T47D (cell line): ENCODE results near the gene PGGHG.
"Not testable (repeated sequence)": the region's sequence is repeated elsewhere in the genome, so short reads cannot be mapped to it uniquely, and the experiment has no call there.

Source experiments
- DNase-seq, 2 experiments: peaks; one replicate each; pipeline versions ENCODE4 v3.0.0 to v3.0.0-alpha.2; 2011 to 2012; ENCODE audit warnings: low read depth in 1 of 2, low spot score in 1 of 2
- JUND ChIP-seq: IDR thresholded peaks from 2 replicates; pipeline ENCODE4 v1.6.1; 2012; ENCODE audit warnings: low read depth
- in situ Hi-C: cut with HindIII; loops from 2 replicates; pipeline ENCODE4 v1.10.0; 2016; ENCODE audit warnings: low sequenced_read_pairs, low pct_unique_long_range_greater_than_20kb

PGGHG gene

DNA sequence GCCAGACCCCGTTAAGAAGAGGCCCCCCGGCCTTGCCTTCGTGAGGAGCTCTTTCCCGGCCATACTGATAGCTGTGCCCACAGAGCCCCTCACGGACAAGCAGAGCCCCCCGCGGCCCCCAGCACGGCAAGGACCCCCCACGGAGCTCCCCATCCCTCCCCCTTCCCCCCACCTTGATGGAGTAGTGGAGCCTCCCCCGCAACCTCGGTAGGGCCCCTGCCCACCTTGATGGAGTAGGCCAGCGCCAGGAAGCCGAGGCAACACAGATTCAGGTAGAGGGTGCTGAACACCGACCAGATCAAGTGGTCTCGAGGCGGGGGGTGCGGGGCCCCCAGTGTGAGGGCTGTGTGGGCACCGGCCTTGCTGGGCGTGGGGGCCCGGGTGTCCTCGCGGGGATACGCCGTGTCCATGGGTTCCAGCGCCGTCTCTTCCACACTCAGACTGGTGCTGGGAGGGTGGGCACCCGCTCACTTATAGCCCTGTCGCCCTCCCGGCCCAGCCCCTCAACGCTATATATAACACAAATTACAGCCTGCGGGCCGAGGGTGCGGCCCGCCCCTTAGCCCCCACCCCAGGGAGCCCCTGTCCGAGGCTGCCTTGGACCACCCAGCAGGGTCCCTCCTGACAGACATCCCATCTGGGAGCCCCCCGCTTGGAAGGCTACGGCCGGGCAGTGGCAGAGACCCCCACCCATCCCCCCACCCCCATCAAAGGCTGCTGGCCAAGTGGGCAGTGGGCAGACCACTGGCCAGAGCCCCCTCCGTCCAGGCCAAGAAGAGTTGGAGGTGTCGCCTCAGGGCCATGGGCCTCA, 10.4 kb downstream of the PGGHG start, which contains the start of gene IFITM5:
TSS of gene IFITM5 (minus strand) at position 446 of the 811 bp plus-strand sequence. CDS start at position 410, 36 bp downstream.
- in situ Hi-C loops: no loop called here
- no peak for TF ChIP-seq JUND

DNA sequence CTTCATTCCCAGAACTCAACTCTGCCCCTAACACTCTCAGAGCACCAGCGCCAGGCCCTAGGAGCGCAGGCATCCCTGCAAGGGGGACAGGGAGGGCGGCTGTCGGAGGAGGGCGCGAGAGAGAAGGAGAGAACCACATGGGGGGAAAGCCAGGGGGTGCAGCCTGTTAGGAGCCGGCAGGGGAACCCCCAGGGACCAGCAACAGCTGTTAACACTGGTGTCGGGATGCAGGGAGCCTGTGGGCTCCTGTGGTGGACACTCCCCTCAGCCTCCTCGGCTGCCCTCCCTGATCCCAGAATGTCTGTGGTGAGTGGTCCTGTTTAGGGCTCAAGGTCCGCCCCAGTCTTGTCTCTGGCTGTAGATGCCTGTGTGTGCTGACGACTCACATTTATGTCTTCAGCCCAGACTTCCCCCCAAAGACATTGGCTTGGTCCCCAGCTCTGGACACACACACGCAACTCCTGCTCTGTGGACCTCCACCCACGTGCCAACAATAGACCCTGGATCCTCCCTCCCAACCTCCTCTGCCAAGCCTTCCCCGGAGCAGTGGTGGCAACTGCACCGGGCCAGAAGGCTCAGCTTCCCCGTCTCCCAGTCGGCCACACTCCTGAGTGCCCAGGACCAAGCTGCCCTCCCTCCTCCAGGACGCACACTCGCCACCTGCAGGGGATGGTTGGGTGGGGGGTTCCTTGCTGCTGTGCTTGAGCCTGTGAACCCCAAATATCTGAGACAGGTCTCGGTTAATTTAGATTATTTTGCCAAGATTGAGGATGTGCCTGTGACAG, 11.2 kb downstream of the PGGHG start:
- in situ Hi-C loops: no loop called here
- no peak for DNase-seq
- no peak for TF ChIP-seq JUND

More for the DNA sequence above, 10.4 kb downstream of the PGGHG start, which contains the start of gene IFITM5:
- no peak for DNase-seq

DNA sequence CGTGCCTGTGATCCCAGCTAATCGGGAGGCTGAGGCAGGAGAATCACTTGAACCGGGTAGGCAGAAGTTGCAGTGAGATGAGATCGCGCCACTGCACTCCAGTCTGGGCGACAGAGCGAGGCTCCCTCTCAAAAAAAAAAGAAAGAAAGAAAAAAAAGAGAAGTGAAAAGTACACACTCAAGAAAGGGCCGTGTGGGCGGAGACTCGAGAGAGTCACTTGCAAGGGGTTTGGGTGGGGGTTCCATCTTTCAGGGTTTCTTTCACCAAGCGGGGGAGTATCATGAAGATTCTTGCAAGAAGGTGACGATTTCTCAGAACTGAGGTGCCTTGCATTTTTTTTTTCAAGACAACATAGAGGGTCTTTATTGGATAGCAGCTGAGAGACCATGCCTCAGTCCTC, 14.4 kb downstream of the PGGHG start:
- DNase-seq: no peak
- in situ Hi-C loops: no loop called here
- TF ChIP-seq JUND: no peak

DNA sequence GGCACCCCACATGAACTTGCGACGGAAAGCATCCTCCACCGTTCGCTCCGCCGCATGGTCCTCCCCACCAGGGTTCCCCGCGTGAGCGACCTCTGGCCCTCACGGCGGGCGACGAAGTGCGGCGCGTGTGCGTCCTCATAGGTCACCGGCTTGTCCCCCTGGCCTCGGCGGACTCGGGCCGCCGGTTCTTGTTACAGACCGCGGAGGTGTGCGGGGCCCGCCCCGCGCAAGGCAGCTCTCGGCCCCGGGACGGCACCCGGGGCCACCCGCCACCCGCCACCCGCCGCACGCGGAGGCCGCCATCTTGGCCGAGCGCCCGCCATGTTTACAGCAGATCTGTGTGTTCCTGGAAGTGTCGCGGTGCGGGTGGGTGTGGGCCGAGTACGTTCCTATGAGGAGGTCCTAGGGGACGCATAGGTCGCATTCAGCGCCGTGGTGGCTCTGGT, 15.2 kb downstream of the PGGHG start:
- no peak for TF ChIP-seq JUND
- in situ Hi-C loops: no loop called here
- DNase-seq: no peak

DNA sequence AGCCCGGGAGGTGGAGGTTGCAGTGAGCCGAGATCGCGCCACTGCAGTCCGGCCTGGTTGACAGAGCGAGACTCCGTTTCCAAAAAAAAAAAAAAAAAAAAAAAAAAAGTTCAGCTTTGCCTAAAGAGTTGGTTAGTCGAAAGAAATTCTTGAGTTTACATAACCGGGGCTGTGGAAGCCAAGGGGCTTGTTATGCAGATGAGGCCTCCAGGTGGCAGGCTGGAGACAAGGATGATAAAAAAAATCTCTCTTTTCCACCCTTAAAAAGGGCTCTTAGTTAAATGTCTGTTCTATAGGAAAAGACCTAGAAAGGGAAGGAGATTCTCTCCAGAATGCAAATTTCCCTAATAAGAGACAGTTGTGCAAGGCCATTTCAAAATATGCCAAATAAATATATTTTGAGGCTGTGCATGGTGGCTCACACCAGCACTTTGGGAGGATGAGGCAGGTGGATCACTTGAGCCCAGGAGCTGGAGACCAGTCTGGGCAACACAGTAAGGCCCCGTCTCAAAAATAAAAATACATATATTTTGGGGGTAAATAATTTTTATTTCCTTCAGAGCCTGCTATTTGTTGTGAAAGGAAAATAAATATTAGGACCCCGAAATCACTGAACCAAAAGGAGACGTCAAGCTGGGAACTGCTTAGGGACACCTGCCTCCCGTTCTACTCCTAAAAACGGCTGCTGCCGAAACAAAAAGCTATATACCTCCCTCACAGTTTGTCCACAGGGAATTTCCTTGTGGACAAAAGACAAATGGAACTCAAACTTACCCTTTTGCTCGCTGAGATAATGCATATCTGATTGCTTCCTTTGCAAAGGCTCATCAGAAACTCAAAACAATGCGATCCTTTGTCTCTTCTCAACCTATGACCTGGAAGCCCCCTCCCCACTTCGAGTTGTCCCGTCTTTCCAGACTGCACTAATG, 16.3 kb downstream of the PGGHG start:
- no peak for TF ChIP-seq JUND
- DNase-seq: peak; percentile 52 to 74
- in situ Hi-C loops: no loop called here

DNA sequence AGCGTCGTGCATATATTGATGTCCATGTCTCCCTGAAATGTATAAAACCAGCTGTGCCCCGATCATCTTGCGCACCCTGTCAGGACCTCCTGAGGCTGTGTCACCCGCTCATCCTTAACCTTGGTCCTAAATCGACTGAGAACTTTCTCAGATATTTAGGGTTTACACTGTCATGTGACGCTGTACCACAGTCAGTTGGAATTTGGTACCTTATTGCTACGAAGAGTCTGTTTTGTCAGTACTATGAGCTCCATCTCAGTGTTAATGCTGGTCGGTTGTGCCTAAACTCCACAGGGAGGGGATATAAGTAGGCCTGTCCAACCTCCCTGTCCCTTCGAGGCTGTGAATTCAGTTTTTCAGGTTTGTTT, 16.9 kb downstream of the PGGHG start:
- DNase-seq: no peak
- no peak for TF ChIP-seq JUND
- in situ Hi-C loops: no loop called here

DNA sequence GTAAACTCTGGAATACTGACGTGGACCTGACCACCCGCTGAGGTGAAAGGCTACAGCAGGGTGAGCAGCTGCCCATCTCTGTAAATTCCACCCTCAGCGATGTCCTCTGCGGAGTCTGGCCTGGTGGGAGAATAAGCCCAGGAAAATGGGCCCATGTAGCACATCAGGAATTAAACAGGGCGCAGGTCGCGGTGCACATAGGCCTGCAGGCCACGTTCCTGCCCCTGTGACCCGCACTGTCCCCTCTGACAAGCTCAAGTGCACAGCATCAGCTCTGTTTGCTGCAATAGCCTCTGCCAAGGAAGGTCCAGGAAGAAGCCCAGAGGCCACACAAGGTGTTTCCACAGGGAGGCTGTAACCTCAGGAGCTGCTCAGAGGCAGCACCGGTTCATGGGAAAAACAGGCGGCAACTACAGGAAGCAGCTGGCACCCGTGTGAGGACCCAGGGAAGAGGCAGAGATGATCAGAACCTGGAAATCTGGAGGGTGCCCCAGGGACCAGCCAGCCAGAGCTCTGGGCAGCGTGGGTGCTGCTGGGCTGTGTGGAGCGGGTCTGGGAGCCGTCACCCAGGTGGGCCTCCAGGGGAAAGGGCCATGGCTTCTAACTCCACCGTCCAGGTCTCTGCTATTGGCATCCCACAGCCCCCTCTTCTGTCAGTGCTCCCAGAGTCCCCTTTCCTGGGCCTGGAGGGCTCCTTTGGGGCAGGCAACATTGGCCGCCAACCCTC, 17.9 kb downstream of the PGGHG start:
- no peak for DNase-seq
- no peak for TF ChIP-seq JUND
- in situ Hi-C loops: no loop called here

DNA sequence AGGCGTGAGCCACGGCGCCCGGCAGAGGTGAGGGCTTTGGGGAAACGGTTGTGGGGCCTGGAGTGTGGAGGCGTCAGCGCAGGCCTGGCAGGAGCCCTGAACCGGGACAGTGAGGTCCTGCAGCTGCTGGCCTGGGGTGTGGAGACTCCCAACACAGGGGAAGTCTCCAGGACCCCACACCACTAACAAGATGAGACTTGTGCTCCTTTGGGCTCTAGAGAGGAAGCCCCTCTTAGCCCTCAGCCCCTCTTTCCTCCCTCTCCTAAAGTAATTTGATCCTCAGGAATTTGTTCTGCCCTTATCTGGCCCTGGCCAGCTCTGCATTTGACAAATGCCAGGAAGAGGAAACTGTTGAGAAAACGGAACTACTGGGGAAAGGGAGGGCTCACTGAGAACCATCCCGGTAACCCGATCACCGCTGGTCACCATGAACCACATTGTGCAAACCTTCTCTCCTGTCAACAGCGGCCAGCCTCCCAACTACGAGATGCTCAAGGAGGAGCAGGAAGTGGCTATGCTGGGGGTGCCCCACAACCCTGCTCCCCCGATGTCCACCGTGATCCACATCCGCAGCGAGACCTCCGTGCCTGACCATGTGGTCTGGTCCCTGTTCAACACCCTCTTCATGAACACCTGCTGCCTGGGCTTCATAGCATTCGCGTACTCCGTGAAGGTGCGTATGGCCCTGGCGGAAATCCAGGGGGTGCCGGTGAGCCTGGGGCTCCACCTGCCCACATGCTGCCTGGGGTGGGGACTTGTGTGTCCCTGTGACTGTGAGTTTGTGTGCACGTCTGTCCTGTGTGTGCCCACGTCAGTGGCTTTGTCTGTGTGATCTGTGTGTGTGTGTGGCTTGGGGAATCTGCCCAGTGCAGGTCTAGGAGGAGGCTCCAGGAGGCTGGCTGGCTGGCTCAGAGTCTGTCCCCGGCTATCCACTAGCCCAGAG, 19.1 kb downstream of the PGGHG start, which contains the start of gene IFITM2:
TSS of gene IFITM2 (plus strand) at position 51 of the 943 bp plus-strand sequence. CDS start at position 428, 377 bp downstream.
- in situ Hi-C loops: not testable (repeated sequence)
- peak; percentile 46 to 77 for DNase-seq

DNA sequence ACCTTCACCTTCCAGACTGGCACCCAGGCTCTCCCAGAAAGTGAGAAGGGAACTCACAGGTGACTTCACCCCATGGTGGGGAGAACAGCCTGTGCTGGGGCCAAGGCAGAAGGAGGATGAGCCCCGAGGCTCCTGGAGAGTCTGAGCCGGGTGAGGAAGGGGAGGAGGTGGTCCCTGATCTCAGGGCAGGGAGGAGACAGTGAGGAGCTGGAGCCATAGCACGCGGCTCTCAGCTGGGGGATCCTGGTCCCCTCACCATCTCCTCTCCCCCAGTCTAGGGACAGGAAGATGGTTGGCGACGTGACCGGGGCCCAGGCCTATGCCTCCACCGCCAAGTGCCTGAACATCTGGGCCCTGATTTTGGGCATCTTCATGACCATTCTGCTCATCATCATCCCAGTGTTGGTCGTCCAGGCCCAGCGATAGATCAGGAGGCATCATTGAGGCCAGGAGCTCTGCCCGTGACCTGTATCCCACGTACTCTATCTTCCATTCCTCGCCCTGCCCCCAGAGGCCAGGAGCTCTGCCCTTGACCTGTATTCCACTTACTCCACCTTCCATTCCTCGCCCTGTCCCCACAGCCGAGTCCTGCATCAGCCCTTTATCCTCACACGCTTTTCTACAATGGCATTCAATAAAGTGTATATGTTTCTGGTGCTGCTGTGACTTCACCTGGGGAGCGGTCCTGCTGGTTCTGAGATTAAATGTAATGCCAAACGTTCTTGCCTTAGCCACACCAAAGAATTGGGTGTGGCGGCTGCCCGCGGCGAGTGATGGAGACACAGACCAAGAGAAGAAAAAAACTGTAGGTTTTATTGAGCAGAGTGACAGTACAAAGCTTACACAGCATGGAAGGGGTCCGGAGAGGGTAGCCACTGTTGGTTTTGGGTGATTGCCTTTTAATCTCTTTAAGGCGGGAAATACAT, 20.1 kb downstream of the PGGHG start:
- in situ Hi-C loops, DNase-seq: not testable (repeated sequence)

DNA sequence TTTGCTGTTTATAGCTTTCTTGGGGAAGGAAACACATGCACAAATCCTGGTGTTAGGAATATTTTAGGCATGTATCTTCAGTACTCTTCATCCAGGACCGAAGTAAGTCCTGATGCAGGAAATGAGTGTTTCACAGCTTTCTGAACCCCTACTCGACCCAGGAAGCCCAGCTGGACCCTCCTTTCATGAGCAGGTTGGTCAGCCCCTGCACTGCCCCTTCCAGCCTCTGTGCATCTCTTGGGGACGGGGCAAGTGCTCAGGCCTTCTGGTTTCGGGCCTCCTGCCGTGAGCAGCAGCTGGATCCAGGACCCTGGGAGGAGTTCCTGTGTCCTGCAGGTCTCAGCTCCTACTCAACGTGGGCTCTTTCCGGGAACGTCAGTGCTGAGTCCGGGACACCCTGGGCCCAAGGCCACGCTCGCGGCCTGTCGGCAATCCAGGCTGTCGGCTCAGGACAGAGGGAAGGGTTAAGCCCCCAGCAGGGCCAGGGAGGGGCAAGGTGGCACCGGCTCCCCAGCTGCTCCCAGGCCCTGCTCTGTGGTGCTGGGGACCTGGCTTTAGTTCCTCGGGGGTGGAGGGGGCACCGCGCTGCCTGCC, 21.1 kb downstream of the PGGHG start:
- DNase-seq, in situ Hi-C loops: not testable (repeated sequence)

DNA sequence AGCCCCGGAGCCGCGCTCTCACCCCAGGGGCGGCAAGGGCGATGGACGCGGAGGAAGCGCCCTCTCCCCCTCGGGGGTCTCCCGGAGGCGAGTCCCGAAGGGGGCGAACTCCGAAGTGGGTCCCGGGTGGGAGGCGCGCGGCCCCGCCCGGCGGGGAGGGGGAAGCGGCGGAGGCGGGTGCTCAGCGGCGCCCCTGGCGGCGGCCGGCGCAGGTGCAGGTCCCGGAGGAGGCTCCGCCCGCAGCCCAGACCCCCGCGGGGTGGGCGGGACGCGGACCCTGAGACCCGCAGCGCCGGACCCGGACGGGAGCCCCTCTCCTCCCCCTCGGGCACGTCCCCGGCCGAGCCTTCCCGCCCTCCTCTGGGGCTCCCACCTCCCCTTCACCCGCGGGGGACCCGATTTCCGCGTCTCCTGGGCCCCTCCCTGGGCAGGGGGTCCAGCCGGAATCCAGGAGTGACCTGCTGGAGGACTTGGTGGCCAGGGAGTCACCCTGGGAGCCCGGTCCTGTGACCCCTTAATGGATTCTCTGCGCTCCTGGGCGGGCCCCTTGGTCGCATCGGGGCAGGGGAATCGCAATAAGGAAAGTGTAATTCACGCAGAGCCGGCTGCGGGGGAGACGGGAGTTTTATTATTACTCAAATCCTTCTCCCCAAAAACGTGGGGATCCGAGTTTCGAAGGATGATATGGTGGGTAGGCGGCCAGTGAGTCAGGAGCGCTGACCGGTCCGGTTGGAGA, 22.3 kb downstream of the PGGHG start:
- in situ Hi-C loops, DNase-seq: not testable (repeated sequence)
